Measurements from ENCODE around the gene LCN10.
A peak's percentile ranks its signal among the peaks of the same experiment; 100 is the strongest.
"Not testable (repeated sequence)": the region's sequence is repeated elsewhere in the genome, so short reads cannot be mapped to it uniquely, and the experiment has no call there.

LCN10 gene

GRCh38 chr9:136742591-136743391, at the start of gene LCN10:
LCN10 (minus strand) TSS chr9:136742940; CDS start chr9:136742903, 37 bp downstream.
- peak; percentile 76 for DNase-seq

- DNase-seq, result peak; percentile 90
Observed at GRCh38 chr9:136791516-136792276, 49.0 kb upstream of the LCN10 start.

GRCh38 chr9:136790640-136791515, 48.1 kb upstream of the LCN10 start, which contains the start of gene TMEM141:
TMEM141 (plus strand) TSS chr9:136791344; CDS start chr9:136791371, 27 bp downstream.
- DNase-seq, result peak; percentile 100

GRCh38 chr9:136789523-136789937, 46.8 kb upstream of the LCN10 start:
- DNase-seq, result no peak

- not testable (repeated sequence) for DNase-seq
Observed at GRCh38 chr9:136788644-136789522, 46.1 kb upstream of the LCN10 start.

GRCh38 chr9:136787690-136788400, 45.1 kb upstream of the LCN10 start:
- peak; percentile 83 for DNase-seq

GRCh38 chr9:136786983-136787382, 44.2 kb upstream of the LCN10 start:
- not testable (repeated sequence) for DNase-seq

GRCh38 chr9:136786451-136786850, 43.7 kb upstream of the LCN10 start:
- no peak for DNase-seq

- peak; percentile 33 for DNase-seq
Observed at GRCh38 chr9:136785565-136786355, 43.0 kb upstream of the LCN10 start.

- DNase-seq, result no peak
Observed at GRCh38 chr9:136784997-136785361, 42.2 kb upstream of the LCN10 start.

GRCh38 chr9:136784249-136784996, 41.7 kb upstream of the LCN10 start:
- peak; percentile 65 for DNase-seq

GRCh38 chr9:136782452-136782851, 39.7 kb upstream of the LCN10 start:
- no peak for DNase-seq

- no peak for DNase-seq
Observed at GRCh38 chr9:136779808-136780207, 37.1 kb upstream of the LCN10 start.

- no peak for DNase-seq
Observed at GRCh38 chr9:136777359-136777758, 34.6 kb upstream of the LCN10 start.

GRCh38 chr9:136776947-136777346, 34.2 kb upstream of the LCN10 start:
- DNase-seq, result no peak

GRCh38 chr9:136775191-136775590, 32.5 kb upstream of the LCN10 start:
- no peak for DNase-seq

GRCh38 chr9:136774416-136775045, 31.8 kb upstream of the LCN10 start:
- no peak for DNase-seq

GRCh38 chr9:136773386-136774044, 30.8 kb upstream of the LCN10 start:
- peak; percentile 69 for DNase-seq

All from RPMI8226 (cell line).